ENCODE data around the gene STK36. TPM values are rescaled to one million over a fixed set of nuclear protein-coding genes. Genes with fewer than 3 reads are reported as not detected.

The STK36 gene
- total RNA-seq, 1 experiment from 2014 or later: 38.7 TPM

GRCh38 chr2:218744615-218745014, 72.7 kb downstream of the STK36 start:
- no peaks in the 10 kb centered on the region for H3K27me3 ChIP-seq (ENCODE audit: insufficient read depth, low read length)
- no peak overlapping the region for H2BK15ac ChIP-seq (ENCODE audit: low read depth, low read length)
- Mint-ChIP-seq H3K36me3 (ENCODE audit: insufficient read depth in 1 of 3, low read depth in 3 of 3) (peaks cover 50 to 88% (median 69%) of the 10 kb centered on the region in 3 experiments; a peak in 6 of 7 replicates), H3K9me3 (no peaks in the 10 kb centered on the region), H3K4me3 (no peak overlapping the region), H3K27me3 (ENCODE audit: low read depth) (no peaks in the 10 kb centered on the region), H3K4me1 (no peaks in the 10 kb centered on the region), H3K27ac (peak overlapping the region in 1 of 3 experiments; percentile 42; a peak in 1 of 7 replicates)
- H3K9me3 ChIP-seq (ENCODE audit: control insufficient read depth, low read depth, low read length): no peaks in the 10 kb centered on the region
- DNase-seq: no peak
- no peak overlapping the region for H2BK120ac ChIP-seq (ENCODE audit: low read depth, low read length, poor library complexity, severe bottlenecking)
- H2BK12ac ChIP-seq (ENCODE audit: insufficient read length, low read depth, low read length): no peak overlapping the region
- H2AK5ac ChIP-seq (ENCODE audit: insufficient read length, low read length): no peak overlapping the region
- no peaks in the 10 kb centered on the region for H3K79me1 ChIP-seq (ENCODE audit: insufficient read depth, low read depth, low read length, poor library complexity, severe bottlenecking)
- WGBS (ENCODE audit: extremely low coverage, insufficient read length, low lambda C conversion rate): 100% methylated on average over 1 of the region's 3 CpGs
- no peak overlapping the region for H4K5ac ChIP-seq (ENCODE audit: insufficient read length, low read depth, low read length)
- H3K4ac ChIP-seq (ENCODE audit: low read depth, low read length): no peak overlapping the region
- no peak overlapping the region for H3K4me2 ChIP-seq (ENCODE audit: insufficient read depth, insufficient read length, low read length)
- no peak overlapping the region for H2BK20ac ChIP-seq (ENCODE audit: low read depth, low read length, poor library complexity, severe bottlenecking)
- H2BK5ac ChIP-seq (ENCODE audit: insufficient read length, low read length): no peak overlapping the region
- H3K14ac ChIP-seq (ENCODE audit: insufficient read depth, low read length): no peak overlapping the region
- no peak overlapping the region for H3K27ac ChIP-seq (ENCODE audit: insufficient read length, low read depth, low read length)
- TF ChIP-seq CTCF (conservative IDR thresholded peaks at IDR 0.05): no peak
- H3T11ph ChIP-seq (ENCODE audit: low read length): no peak overlapping the region
- H3K23me2 ChIP-seq (ENCODE audit: insufficient read length, low read depth, low read length, poor library complexity, severe bottlenecking): no peaks in the 10 kb centered on the region
- H4K8ac ChIP-seq (replicated peaks; ENCODE audit: insufficient read length, low read depth, low read length): no peak overlapping the region
- H4K20me1 ChIP-seq (ENCODE audit: control insufficient read depth, insufficient read depth, insufficient read length): no peaks in the 10 kb centered on the region
- H3K56ac ChIP-seq (ENCODE audit: insufficient read length, low read depth, low read length): no peak overlapping the region
- H3K18ac ChIP-seq (ENCODE audit: insufficient read length, low read depth, low read length): no peak overlapping the region
- H3K4me1 ChIP-seq (ENCODE audit: insufficient read depth, low read length): no peaks in the 10 kb centered on the region
- H3K79me2 ChIP-seq (ENCODE audit: insufficient read depth, low read length): no peaks in the 10 kb centered on the region
- no peak overlapping the region for H3K9ac ChIP-seq (ENCODE audit: extremely low read depth, insufficient read length, low read length)
- no peak overlapping the region for H4K91ac ChIP-seq (ENCODE audit: insufficient read length, low read depth, low read length)
- no peak overlapping the region for H2AFZ ChIP-seq (ENCODE audit: low read length)
- no peak overlapping the region for H3K23ac ChIP-seq (ENCODE audit: insufficient read length, low read depth, low read length)

Measured in H9 (cell line).